KMS-11 (cell line): ENCODE results near the gene APBA2.

Experiments used
- H2AFZ ChIP-seq: fragments of 200-600 bp; sonication (generic); 2 replicates; pipeline ENCODE4 v1.6.1; 2016; ENCODE audit warnings: antibody characterized with exemption, mixed run types, low read depth
- H3K27ac ChIP-seq: fragments of 200-600 bp; sonication (generic); 2 replicates; pipeline ENCODE4 v1.6.1; 2016; ENCODE audit warnings: mild to moderate bottlenecking, mixed run types
- H3K27me3 ChIP-seq: fragments of 200-600 bp; sonication (generic); 2 replicates; pipeline ENCODE4 v1.6.1; 2017; ENCODE audit warnings: mild to moderate bottlenecking, low read depth, mixed run types, moderate library complexity; ENCODE audit not compliant: insufficient read depth
- H3K36me3 ChIP-seq: fragments of 200-600 bp; sonication (generic); 2 replicates; pipeline ENCODE4 v1.6.1; 2017; ENCODE audit warnings: mild to moderate bottlenecking, mixed run types; ENCODE audit not compliant: insufficient read depth
- H3K4me1 ChIP-seq: fragments of 200-600 bp; sonication (generic); 2 replicates; pipeline ENCODE4 v1.6.1; 2016; ENCODE audit warnings: mild to moderate bottlenecking, low read depth, mixed run types; ENCODE audit not compliant: poor library complexity, severe bottlenecking
- H3K4me2 ChIP-seq: fragments of 200-600 bp; sonication (generic); 2 replicates; pipeline ENCODE4 v1.7.0; 2016; ENCODE audit warnings: mild to moderate bottlenecking, mixed run types
- H3K4me3 ChIP-seq: fragments of 200-600 bp; sonication (generic); IDR thresholded peaks from 2 replicates; pipeline ENCODE4 v1.6.1; 2017; ENCODE audit warnings: low read depth, low read length, mixed read lengths; ENCODE audit not compliant: insufficient read depth
- H3K79me2 ChIP-seq: fragments of 200-600 bp; sonication (generic); 2 replicates; pipeline ENCODE4 v1.6.1; 2016; ENCODE audit warnings: low read depth, mixed run types; ENCODE audit not compliant: insufficient read depth
- H3K9ac ChIP-seq: fragments of 200-600 bp; sonication (generic); 2 replicates; pipeline ENCODE4 v1.6.1; 2016; ENCODE audit warnings: mild to moderate bottlenecking, mixed run types
- H4K20me1 ChIP-seq: fragments of 200-600 bp; sonication (generic); 2 replicates; pipeline ENCODE4 v1.6.1; 2016; ENCODE audit warnings: mild to moderate bottlenecking, mixed run types; ENCODE audit not compliant: insufficient read depth
- TF ChIP-seq, protein P1 (sequence below): fragments of 200-600 bp; sonication (generic); conservative IDR thresholded peaks from 2 replicates; pipeline ENCODE4 v1.6.1; 2017; ENCODE audit warnings: low read depth, mild to moderate bottlenecking, antibody characterized with exemption, low read length, moderate library complexity, mixed read lengths

APBA2 gene

DNA sequence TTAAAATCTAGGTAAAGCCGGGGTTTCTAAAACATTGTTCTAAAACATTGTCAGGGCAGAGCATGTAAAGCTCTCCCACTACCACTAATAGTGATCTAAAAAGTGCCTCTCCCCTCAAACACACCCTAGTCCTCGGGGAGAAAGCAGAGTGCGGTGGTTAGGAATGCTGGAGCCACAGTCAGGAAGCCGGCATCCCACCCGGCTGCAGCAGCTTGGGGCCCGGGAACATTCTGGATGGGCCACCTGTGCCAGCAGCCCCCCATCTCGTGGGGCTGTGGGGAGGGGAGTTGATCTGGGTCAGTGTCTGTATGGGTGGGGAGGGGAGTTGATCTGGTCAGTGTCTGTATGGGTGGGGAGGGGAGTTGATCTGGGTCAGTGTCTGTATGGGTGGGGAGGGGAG lies 176.9 kb downstream of the APBA2 start:
- H3K36me3 ChIP-seq = no peaks in the 10 kb centered on the region
- H3K27ac ChIP-seq = no peak overlapping the region
- H2AFZ ChIP-seq = no peak overlapping the region
- no peak overlapping the region for H3K4me3 ChIP-seq
- H3K4me1 ChIP-seq = no peaks in the 10 kb centered on the region
- H3K4me2 ChIP-seq = no peak overlapping the region
- no peaks in the 10 kb centered on the region for H3K27me3 ChIP-seq
- no peaks in the 10 kb centered on the region for H4K20me1 ChIP-seq
- H3K9ac ChIP-seq = no peak overlapping the region
- H3K79me2 ChIP-seq = no peaks in the 10 kb centered on the region
- TF ChIP-seq, protein P1, sequence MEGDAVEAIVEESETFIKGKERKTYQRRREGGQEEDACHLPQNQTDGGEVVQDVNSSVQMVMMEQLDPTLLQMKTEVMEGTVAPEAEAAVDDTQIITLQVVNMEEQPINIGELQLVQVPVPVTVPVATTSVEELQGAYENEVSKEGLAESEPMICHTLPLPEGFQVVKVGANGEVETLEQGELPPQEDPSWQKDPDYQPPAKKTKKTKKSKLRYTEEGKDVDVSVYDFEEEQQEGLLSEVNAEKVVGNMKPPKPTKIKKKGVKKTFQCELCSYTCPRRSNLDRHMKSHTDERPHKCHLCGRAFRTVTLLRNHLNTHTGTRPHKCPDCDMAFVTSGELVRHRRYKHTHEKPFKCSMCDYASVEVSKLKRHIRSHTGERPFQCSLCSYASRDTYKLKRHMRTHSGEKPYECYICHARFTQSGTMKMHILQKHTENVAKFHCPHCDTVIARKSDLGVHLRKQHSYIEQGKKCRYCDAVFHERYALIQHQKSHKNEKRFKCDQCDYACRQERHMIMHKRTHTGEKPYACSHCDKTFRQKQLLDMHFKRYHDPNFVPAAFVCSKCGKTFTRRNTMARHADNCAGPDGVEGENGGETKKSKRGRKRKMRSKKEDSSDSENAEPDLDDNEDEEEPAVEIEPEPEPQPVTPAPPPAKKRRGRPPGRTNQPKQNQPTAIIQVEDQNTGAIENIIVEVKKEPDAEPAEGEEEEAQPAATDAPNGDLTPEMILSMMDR = no peak

DNA sequence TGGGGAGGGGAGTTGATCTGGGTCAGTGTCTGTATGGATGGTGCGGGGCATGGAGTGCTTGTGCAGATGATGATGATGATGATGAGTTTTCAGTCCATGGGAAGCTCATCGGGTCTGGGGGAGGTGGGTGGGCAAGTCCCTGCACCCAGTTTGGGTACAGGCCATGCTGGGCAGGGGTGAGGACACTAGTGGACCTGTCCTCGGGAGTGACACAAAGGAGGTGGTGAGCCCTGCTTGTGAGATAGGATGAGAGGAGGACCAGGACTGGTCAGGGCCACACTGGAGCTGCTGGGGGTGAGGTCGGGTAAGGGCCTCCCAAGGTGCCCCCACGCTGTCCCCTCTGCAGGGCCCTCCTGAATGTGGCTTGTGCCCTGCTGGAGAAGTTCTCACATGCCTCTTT lies 177.9 kb downstream of the APBA2 start:
- no peaks in the 10 kb centered on the region for H3K4me1 ChIP-seq
- no peak overlapping the region for H3K27ac ChIP-seq
- no peak overlapping the region for H3K4me2 ChIP-seq
- H4K20me1 ChIP-seq = no peaks in the 10 kb centered on the region
- no peak overlapping the region for H2AFZ ChIP-seq
- TF ChIP-seq, protein P1 = no peak
- no peaks in the 10 kb centered on the region for H3K27me3 ChIP-seq
- no peaks in the 10 kb centered on the region for H3K36me3 ChIP-seq
- H3K9ac ChIP-seq = no peak overlapping the region
- no peak overlapping the region for H3K4me3 ChIP-seq
- H3K79me2 ChIP-seq = no peaks in the 10 kb centered on the region

DNA sequence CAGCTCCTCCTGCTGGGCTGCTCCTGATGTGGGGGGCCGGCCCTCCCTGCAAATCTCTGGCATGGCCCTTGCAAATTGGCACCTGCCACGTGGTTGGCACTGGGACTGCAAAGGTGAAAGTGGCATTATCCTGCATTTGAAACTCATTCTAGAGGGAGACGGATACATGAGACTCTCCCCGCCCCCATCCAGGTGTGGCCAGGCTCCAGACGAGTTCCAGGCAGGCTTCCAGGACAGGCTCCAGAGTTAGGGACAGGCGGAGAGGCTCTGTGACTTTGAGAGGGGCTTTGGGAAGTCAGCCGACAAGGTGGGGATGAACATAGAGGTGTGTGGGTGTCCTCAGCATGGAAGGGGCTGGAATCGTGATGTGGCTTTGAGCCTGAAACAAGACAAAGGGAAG lies 178.5 kb downstream of the APBA2 start:
- no peaks in the 10 kb centered on the region for H3K36me3 ChIP-seq
- TF ChIP-seq, protein P1 = no peak
- H3K4me1 ChIP-seq = no peaks in the 10 kb centered on the region
- H3K9ac ChIP-seq = no peak overlapping the region
- H3K4me2 ChIP-seq = no peak overlapping the region
- H3K27me3 ChIP-seq = no peaks in the 10 kb centered on the region
- H3K79me2 ChIP-seq = no peaks in the 10 kb centered on the region
- no peak overlapping the region for H3K4me3 ChIP-seq
- no peak overlapping the region for H3K27ac ChIP-seq
- no peaks in the 10 kb centered on the region for H4K20me1 ChIP-seq
- H2AFZ ChIP-seq = no peak overlapping the region

DNA sequence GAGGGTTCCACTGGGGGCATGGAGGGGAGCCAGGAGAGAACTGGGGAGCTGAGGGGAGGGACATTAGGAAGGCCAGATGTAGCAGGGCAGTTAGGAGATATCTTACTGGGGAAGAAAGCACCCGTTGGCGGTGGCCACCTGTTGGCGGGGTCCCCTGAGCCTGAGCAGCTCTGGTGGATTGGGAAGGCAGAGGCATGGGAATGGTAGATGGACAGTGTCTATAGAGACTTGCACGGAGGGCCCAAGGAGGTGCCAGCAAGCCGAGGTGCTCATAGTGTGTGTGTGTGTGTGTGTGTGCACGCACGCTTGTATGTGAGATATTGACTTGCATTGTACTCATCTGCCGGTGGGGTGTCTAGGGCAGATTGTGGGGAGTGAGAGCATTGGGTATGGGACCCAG lies 179.0 kb downstream of the APBA2 start:
- Histone ChIP-seq H3K9ac (no peak overlapping the region), H3K27me3 (no peaks in the 10 kb centered on the region), H3K4me2 (no peak overlapping the region), H4K20me1 (no peaks in the 10 kb centered on the region), H3K79me2 (no peaks in the 10 kb centered on the region), H3K27ac (no peak overlapping the region), H2AFZ (no peak overlapping the region), H3K4me1 (no peaks in the 10 kb centered on the region), H3K4me3 (no peak overlapping the region), H3K36me3 (no peaks in the 10 kb centered on the region)
- TF ChIP-seq, protein P1 = no peak

DNA sequence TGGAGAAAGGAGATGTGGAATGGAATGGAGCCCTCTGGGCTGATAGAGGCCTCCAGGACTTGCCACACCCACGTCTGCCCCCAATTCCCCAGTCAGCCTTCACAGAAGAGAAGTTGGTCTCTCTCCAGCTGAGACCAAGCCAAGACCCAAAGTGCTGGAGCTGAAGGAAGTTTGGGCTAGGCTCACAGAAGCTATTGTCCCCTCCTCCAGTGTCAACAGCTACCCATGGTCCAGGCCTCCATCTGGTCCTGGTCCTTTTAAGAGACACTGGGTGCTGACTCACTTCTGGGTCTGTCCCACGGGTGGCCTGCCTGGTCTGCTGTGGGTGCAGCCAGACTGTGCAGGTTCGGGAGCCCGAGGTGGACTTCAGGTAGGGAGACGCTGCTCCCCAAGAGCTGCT lies 179.8 kb downstream of the APBA2 start:
- Histone ChIP-seq H3K4me3 (no peak overlapping the region), H3K27ac (no peak overlapping the region), H3K36me3 (no peaks in the 10 kb centered on the region), H4K20me1 (no peaks in the 10 kb centered on the region), H3K79me2 (no peaks in the 10 kb centered on the region), H3K4me2 (no peak overlapping the region), H3K4me1 (no peaks in the 10 kb centered on the region), H3K9ac (no peak overlapping the region), H2AFZ (no peak overlapping the region), H3K27me3 (no peaks in the 10 kb centered on the region)
- TF ChIP-seq, protein P1 = no peak
